Measurements from ENCODE around the gene DNAH8. TPM values are rescaled to one million over a fixed set of nuclear protein-coding genes. Genes with fewer than 3 reads are reported as not detected.

DNAH8 gene
- total RNA-seq, 4 donors from 2014 or later, result under 0.01 TPM; not detected in 3

- peaks cover 0 to 14% (median 0%) of the 10 kb centered on the region in 4 donors for H3K27me3 ChIP-seq
- peaks cover 0 to 4% (median 0%) of the 10 kb centered on the region in 4 donors for H3K9me3 ChIP-seq
- no peak for DNase-seq (ENCODE audit: extremely low spot score)
- H3K36me3 ChIP-seq, result no peaks in the 10 kb centered on the region
- no peak for TF ChIP-seq POLR2A (IDR thresholded peaks at IDR 0.05; ENCODE audit: low read depth)
- no peak for TF ChIP-seq CTCF (IDR thresholded peaks at IDR 0.05)
- no peak for TF ChIP-seq POLR2AphosphoS5 (IDR thresholded peaks at IDR 0.05)
- TF ChIP-seq EP300 (IDR thresholded peaks at IDR 0.05), result no peak
- no peak overlapping the region for H3K4me3 ChIP-seq
- WGBS, result 94% methylated on average over 5 of the region's 5 CpGs
- H3K27ac ChIP-seq (replicated peaks in 1 of 4), result no peak overlapping the region
- H3K4me1 ChIP-seq, result peaks cover 0 to 13% (median 0%) of the 10 kb centered on the region in 4 donors
- intact Hi-C loops (cut with DNase I), result no loop called here
Measured at GRCh38 chr6:38723783-38724182, 8.7 kb downstream of the DNAH8 start.

- 78% methylated on average over 5 of the region's 5 CpGs for WGBS
- Histone ChIP-seq H3K9me3 (peaks cover 0 to 4% (median 0%) of the 10 kb centered on the region in 4 donors), H3K27ac (replicated peaks in 1 of 4) (no peak overlapping the region), H3K4me3 (no peak overlapping the region), H3K4me1 (peaks cover 0 to 13% (median 0%) of the 10 kb centered on the region in 4 donors), H3K27me3 (peaks cover 0 to 10% (median 0%) of the 10 kb centered on the region in 4 donors), H3K36me3 (no peaks in the 10 kb centered on the region)
- no peak for TF ChIP-seq POLR2A (IDR thresholded peaks at IDR 0.05; ENCODE audit: low read depth)
- TF ChIP-seq EP300 (IDR thresholded peaks at IDR 0.05), result no peak
- TF ChIP-seq POLR2AphosphoS5 (IDR thresholded peaks at IDR 0.05), result no peak
- no peak for TF ChIP-seq CTCF (IDR thresholded peaks at IDR 0.05)
- intact Hi-C loops (cut with DNase I), result no loop called here
- no peak for DNase-seq (ENCODE audit: extremely low spot score)
Measured at GRCh38 chr6:38724343-38724742, 9.2 kb downstream of the DNAH8 start.

GRCh38 chr6:38725414-38726183, 10.5 kb downstream of the DNAH8 start:
- Histone ChIP-seq H3K36me3 (no peaks in the 10 kb centered on the region), H3K4me1 (peaks cover 0 to 19% (median 5%) of the 10 kb centered on the region in 4 donors), H3K9me3 (peaks cover 0 to 3% (median 0%) of the 10 kb centered on the region in 4 donors), H3K27ac (replicated peaks in 1 of 4) (no peak overlapping the region), H3K27me3 (no peaks in the 10 kb centered on the region), H3K4me3 (no peak overlapping the region)
- DNase-seq (ENCODE audit: extremely low spot score), result no peak
- TF ChIP-seq POLR2AphosphoS5 (IDR thresholded peaks at IDR 0.05) (no peak), CTCF (IDR thresholded peaks at IDR 0.05) (no peak), EP300 (IDR thresholded peaks at IDR 0.05) (no peak), POLR2A (IDR thresholded peaks at IDR 0.05; ENCODE audit: low read depth) (no peak)
- 92% methylated on average over 4 of the region's 4 CpGs for WGBS
- intact Hi-C loops (cut with DNase I), result no loop called here

- TF ChIP-seq CTCF (IDR thresholded peaks at IDR 0.05) (no peak), EP300 (IDR thresholded peaks at IDR 0.05) (no peak), POLR2A (IDR thresholded peaks at IDR 0.05; ENCODE audit: low read depth) (no peak), POLR2AphosphoS5 (IDR thresholded peaks at IDR 0.05) (no peak)
- Histone ChIP-seq H3K27ac (replicated peaks in 1 of 4) (no peak overlapping the region), H3K4me1 (peaks cover 0 to 10% (median 9%) of the 10 kb centered on the region in 4 donors), H3K4me3 (no peak overlapping the region), H3K36me3 (no peaks in the 10 kb centered on the region), H3K9me3 (no peaks in the 10 kb centered on the region), H3K27me3 (no peaks in the 10 kb centered on the region)
- intact Hi-C loops (cut with DNase I), result no loop called here
- WGBS, result 88% methylated on average over 1 of the region's 1 CpG
- DNase-seq (ENCODE audit: extremely low spot score), result no peak
Measured at GRCh38 chr6:38728203-38728602, 13.1 kb downstream of the DNAH8 start.

Measured in esophagus muscularis mucosa (tissue), 4 donors.